Lower leg skin (tissue), 3 donors: Measurements from ENCODE around the gene CARD14.

Experiments
- CTCF ChIP-seq, 3 donors: fragments of 450-650 bp; IDR thresholded peaks; one replicate each; pipeline ENCODE4 v1.5.1; 2016; ENCODE audit warnings: antibody characterized with exemption in 3 of 3, mild to moderate bottlenecking in 3 of 3, moderate library complexity in 2 of 3
- POLR2A ChIP-seq, 2 donors: fragments of 450-650 bp; IDR thresholded peaks; one replicate each; pipeline ENCODE4 v1.6.1; 2016 to 2017; ENCODE audit warnings: antibody characterized with exemption in 2 of 2, mild to moderate bottlenecking in 1 of 2, moderate library complexity in 1 of 2

GRCh38 chr17:80209765-80210164 is 39.9 kb downstream of the CARD14 start:
- TF ChIP-seq POLR2A (IDR thresholded peaks at IDR 0.05): no peak
- TF ChIP-seq CTCF (IDR thresholded peaks at IDR 0.05): no peak
